CD4-positive, alpha-beta T cell treated with Interleukin-15 for 1 hour (primary cell): ENCODE results near the gene NT5DC1.
"Not testable (repeated sequence)": the region's sequence is repeated elsewhere in the genome, so short reads cannot be mapped to it uniquely, and the experiment has no call there.

Experiments
- DNase-seq: peaks from one replicate; pipeline ENCODE4 v3.0.0-alpha.2; 2020

NT5DC1 gene

GRCh38 chr6:116280161-116280932, 179.7 kb downstream of the NT5DC1 start:
- no peak for DNase-seq

GRCh38 chr6:116280933-116281316, 180.3 kb downstream of the NT5DC1 start:
- no peak for DNase-seq

- DNase-seq = no peak
Measured at GRCh38 chr6:116282698-116283097, 182.0 kb downstream of the NT5DC1 start.

- DNase-seq = no peak
Measured at GRCh38 chr6:116283191-116283590, 182.5 kb downstream of the NT5DC1 start.

- DNase-seq = not testable (repeated sequence)
Measured at GRCh38 chr6:116284984-116285383, 184.3 kb downstream of the NT5DC1 start.

- no peak for DNase-seq
Measured at GRCh38 chr6:116286773-116287358, 186.2 kb downstream of the NT5DC1 start.

- no peak for DNase-seq
Measured at GRCh38 chr6:116287689-116288282, 187.1 kb downstream of the NT5DC1 start.

GRCh38 chr6:116289876-116290275, 189.2 kb downstream of the NT5DC1 start:
- DNase-seq = no peak

- no peak for DNase-seq
Measured at GRCh38 chr6:116290799-116291198, 190.1 kb downstream of the NT5DC1 start.

GRCh38 chr6:116291701-116292396, 191.2 kb downstream of the NT5DC1 start:
- DNase-seq = no peak

GRCh38 chr6:116292553-116292952, 191.9 kb downstream of the NT5DC1 start:
- DNase-seq = no peak

- DNase-seq = no peak
Measured at GRCh38 chr6:116298273-116298672, 197.6 kb downstream of the NT5DC1 start.

- no peak for DNase-seq
Measured at GRCh38 chr6:116298973-116299372, 198.3 kb downstream of the NT5DC1 start.
